HG02973 (cell line): ENCODE measurements around the gene GBA3.

Experiments used
- ATAC-seq: cut with Tn5 transposase; IDR thresholded peaks from one replicate; pipeline ENCODE4 v1.9.1; 2021; ENCODE audit warnings: moderate library complexity; ENCODE audit not compliant: unreplicated experiment

Gene GBA3

DNA sequence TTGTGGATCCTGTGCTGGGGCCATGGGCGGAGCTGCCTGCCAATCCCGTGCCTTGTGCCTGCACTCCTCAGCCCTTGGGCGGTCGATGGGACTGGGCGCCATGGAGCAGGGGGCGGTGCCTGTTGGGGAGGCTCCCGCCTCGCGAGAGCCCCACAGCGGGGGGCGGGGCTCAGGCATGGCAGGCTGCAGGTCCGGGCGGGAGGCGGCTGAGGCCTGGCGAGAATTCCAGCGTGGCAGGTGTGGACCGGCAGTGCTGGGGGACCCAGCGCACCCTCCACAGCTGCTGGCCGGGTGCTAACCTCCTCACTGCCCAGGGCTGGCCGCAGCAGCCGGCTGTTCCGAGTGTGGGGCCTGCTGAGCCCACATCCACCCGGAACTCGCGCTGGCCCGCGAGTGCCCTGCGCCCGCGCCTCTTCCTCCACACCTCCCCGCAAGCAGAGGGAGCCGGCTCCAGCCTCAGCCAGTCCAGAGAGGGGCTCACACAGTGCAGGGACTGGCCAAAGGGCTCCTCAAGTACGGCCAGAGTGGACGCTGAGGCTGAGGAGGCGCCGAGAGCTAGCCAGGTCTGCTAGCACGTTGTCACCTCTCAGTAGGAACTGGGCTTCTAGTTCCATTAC is 85.9 kb downstream of the GBA3 start:
- ATAC-seq = no peak

DNA sequence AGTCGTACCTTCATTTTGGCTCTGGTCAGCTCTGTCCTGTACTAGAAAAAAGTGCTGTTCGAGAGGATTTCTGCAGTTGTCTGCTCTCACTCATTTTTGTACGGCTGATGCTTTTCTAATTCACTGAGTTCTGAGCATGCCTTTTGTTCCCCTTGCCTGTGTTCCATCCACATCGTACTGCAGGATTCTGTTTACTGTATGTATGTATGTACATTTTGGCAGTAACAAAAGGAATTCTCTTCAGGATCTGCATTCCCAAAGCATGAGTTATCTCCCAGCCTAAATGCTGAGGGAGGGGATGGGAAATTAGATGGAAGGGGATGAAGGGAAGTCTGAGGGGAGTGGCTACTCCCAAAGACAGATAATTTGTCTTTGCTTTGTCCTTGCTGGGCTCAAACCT is 87.6 kb downstream of the GBA3 start:
- ATAC-seq = no peak

DNA sequence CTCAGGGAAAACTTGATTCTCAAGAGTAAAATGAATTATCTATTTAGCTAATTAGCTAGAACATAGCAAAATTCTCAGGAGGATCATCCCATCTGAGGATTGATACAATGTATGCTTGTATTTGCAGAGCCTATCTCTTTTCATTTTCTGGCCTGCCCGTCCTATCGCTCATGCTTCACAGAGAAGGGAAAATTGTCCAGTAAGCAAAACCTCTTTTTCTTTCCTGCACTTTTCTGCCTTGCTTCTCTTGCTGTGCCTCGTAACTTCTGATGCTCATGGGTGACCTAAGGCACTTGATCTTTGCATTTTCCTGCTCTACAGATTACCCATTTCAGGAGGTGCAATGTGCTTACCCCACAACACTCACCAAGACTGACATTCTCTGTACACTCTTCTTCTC is 88.1 kb downstream of the GBA3 start:
- no peak for ATAC-seq

DNA sequence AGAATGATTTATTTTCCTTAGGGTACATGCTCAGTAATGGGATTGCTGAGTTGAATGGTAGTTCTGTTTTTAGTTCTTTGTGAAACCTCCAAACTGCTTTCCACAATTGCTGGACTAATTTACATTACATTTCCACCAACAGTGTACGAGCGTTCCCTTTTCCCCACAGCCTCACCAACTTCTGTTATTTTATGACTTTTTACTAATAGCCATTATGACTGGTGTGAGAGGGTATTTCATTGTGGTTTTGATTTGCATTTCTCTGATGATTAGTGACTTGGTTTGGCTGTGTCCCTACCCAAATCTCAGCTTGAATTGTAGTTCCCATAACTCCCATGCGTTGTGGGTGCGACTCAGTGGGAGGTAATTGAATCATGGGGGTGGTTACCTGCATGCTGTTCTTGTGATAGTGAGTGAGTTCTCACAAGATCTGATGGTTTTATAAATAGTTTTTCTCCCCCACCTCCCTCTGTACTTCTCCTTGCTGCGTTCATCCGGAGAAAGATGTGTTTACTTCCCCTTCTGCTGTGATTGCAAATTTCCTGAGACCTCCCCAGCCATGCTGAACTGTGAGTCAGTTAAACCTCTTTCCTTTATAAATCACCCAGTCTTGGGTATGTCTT is 95.1 kb downstream of the GBA3 start:
- ATAC-seq = no peak

DNA sequence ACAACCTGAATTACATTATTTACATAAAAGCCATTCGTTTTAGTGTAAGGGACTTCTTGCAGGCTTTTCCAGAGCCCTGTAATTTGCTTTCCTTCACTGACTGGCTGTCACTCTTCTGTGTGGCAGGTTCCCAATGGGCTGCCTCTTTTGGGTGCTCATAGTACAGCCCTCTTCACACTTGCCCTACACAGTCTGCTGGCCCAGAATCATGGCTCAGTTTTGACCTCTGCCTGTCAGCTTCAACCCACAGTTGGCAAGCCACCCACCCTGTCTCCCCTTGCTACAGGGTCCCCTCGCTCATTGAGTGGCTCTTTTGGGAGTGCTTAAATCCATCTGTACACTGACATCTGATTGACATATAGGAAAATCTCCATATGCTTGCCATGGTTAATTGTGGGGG is 97.9 kb downstream of the GBA3 start:
- ATAC-seq = no peak

DNA sequence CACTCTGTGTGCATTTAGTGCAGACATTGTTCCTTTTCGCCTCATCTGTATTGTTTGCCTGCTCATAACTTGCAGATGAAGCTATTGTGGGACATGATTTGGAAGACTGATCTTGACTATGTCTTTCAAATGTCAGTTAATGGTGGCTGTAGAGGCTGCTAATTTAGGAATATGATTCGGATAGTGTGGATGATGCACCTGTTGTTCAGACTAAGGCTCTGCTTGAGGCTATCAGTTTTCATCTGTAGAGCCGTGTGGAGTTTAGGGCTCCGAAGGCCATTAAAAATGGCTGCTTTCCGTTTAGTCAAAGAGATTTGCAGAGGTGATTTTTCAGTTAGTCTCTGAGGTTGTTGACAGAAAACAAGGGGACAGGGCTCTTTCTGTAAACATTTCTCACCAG is 102.0 kb downstream of the GBA3 start:
- no peak for ATAC-seq

DNA sequence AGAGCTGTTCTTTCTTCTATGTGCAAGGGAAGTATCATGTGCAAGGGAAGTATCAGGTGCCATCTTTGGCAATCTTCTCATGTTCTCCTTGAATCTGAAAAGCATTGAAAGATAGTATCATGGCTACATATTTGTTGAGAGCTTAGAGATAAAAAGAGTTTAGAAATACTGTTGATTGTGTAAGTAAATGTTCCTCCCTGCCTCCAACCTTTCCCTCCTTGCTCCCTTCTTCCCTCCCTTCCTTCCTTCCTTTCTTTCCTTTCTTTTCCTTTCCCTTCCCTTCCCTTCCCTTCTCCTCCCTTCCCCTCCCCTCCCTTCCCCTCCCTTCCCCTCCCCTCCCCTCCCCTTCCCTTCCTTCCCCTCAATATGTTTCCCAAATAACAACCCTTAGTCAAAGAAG is 108.7 kb downstream of the GBA3 start:
- no peak for ATAC-seq

DNA sequence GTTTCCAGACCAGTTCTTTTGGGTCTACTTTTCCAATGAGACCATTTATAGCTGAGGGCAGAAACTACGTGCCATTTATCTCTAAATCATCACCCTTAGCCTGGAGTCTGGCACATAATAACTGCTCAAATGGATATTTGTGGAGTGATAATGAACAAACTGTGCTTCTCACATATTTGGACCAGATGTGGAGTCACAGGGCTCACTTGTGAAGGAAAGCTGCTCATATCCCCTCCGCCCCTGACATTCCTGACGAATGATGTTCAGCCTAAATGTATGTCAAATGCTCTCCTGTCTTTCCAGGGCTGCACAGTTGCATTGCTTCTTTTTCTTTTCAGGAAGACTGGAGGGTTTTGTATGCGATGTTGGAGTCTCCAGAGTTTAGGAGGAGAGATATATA is 110.1 kb downstream of the GBA3 start:
- ATAC-seq = no peak

DNA sequence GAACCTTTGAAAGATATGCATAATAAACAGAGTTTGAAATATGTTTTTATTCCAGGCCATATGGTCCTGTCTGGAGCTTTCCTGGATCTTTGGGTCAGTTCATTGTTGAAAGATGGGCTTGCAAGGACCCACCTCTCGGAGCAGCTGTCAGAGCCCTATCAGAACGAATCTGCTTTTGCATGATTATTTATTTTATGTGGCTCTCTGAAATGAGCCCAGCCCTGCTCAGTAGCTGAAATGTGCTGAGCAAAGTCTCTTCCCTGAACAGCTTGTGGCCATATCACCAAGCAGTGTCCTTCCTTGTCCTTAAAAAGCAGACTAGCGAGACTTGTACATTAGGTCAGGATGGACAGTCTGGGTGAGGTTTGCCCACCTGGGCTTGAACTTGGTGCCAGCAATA is 110.8 kb downstream of the GBA3 start:
- ATAC-seq = no peak

DNA sequence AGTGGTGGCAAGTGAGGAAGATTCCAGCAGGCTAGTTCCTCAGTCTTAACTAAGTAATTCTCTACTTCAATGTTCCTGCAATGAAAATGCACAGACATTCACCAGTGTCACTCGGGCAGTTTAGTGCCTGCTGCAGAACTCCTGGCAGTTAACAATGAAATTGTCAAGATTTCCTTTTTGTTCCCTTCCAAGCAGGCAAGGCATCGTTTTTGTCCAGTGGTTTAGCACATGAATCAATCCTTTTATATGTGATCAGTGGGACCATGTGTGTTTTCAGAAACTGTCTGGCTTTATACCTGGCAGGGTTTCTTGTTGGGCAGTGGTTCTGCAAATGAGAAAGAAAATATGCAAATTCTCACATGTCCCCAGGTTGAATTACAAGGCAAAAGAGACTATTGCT is 122.2 kb downstream of the GBA3 start:
- no peak for ATAC-seq

DNA sequence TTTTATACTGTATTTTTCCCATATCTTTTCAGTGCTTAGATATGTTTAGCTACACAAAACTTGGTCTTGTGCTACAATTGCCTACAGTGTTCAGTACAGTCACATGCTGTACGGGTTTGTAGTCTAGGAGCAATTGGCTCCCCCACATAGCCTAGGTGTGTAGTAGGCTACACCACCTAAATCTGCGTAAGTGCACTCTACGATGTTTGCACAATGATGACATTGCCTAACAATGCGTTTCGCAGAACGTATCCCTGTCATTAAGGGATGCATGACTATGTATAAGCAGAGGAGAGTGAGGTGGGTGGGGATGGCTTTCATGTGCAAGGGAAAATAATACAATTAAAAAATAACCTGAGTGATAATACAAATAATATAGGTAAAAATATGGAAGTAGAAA is 131.4 kb downstream of the GBA3 start:
- ATAC-seq = no peak

DNA sequence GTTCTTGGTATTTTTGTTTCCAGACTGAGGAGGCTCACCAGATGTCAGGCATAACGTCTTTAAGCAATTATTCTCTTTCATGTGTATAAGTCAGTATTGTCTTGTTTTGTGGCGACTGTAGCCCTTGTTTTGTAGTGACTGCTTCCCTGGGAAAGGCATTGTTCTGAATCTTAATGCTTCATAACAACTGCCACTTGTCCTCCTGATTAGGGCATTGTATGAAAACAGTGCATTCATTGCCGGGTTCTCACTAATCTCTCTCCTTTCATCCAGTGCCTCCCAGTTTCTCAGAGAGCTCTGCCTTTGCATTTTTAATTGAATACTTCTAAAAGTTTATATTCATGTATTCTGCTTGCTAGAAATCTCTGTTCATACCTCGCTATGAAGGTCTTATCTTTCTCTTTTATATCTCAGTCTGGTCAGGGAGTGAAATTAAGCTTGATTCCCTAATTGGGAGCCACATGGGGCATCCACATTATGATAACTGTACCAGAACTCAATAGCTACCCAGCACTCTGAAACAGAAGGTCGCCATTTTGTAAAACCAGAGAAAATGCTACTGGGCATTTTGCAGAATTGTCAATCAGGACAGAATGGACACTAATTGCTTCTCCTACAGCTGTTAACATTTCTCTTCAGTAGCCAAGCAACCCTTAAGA is 149.8 kb downstream of the GBA3 start:
- no peak for ATAC-seq

DNA sequence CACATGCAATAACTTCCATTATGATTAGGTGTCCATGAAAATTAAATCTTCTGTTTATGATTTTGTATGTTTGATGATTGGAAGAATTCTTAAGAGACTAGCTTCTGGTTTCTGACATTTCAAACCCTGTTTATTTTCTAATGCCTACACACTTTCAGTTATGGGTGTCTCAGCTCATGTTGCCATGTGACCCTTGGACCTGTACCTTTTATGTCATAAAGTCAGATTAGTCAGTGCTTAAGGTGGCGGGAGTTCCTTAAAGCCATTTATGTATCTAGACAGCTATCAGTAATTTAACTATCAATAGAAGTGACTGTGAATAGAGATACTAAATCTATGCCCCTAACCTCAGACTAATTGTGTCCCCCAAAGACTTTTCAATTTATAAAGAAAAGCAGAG is 155.6 kb downstream of the GBA3 start:
- no peak for ATAC-seq

DNA sequence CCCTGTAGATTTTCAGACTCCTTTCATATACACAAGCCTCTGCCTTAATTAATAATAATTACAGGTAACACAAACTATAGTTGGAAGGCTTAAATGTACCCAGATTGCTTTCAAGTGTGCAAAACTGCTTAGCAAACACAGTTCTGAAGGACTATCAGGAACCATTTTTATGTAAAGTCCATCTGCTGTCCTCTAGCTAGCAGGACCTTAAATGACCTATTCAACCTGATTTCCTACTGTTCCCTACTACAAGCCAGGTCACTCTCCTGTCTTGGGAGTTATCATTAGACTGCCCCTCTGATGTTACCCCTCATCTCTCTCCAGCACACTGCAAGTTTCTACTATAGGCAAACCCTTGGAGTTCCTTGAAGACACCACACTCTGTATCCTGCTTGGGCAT is 157.3 kb downstream of the GBA3 start:
- ATAC-seq = no peak

DNA sequence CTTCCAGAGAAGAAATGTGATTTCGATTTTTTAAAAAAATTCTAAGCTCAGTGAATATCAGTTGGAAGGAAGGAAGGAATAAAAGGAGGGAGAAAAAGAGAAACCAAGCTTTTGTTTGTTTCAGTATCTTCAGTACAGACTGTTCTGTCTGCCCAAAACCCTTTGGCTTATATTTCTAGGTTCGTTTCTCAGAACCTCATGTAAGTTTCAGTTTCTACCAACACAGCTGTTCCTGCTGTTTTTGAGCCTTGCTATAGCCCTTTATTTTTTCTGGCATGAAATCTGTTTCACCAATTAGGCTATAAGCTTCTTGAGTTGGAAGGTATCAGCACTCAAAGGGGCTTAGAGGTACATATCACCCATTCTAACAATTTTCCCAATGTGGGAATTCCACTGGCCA is 157.9 kb downstream of the GBA3 start:
- ATAC-seq = no peak

DNA sequence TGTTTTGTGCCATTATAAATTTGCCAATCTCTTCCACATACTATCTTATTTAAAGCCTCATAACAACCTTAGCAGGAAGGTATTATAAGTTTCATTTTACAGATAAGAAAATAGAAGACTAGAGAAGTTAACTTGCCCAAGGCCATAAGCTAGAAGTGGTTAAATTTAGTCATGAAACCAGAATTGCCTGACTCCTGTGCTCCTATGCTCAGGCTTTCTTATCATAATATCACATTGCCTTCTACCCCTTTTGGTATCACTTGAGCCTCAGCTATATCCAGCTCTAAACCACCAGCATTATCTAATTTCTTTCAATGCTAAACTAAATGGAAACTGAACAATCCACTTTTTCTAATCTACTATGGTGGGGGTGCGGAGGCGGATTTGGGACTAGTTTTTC is 164.7 kb downstream of the GBA3 start:
- no peak for ATAC-seq

DNA sequence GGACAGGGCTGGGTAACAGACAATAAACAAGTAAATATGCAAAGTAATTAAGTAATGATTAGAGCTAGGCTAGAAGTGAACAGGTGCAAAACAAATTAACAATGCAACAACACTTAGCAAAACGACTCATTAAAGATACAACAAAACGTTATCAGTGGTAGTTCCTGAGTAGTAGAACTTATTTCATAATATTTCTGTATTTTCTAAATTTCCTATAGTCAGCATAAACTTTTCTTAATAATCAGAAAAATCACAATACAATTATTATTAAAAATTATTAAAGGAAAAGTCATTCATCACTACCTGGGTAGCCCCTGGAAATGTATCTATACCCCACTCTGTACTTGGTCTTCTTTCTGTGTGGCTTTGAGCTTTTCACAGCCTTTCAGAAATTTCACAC is 166.6 kb downstream of the GBA3 start:
- ATAC-seq = no peak
